CD4-positive, CD25-positive, alpha-beta regulatory T cell (primary cell): ENCODE results near the gene RSAD2. TPM values are rescaled to one million over a fixed set of nuclear protein-coding genes. Genes with fewer than 3 reads are reported as not detected.
"Not testable (repeated sequence)": the region's sequence is repeated elsewhere in the genome, so short reads cannot be mapped to it uniquely, and the experiment has no call there.

Source experiments
- ATAC-seq, 2 donors: fragments of 150-1000 bp; cut with Tn5 transposase; one replicate each; pipeline ENCODE4 v1.10.0; 2021; ENCODE audit warnings: low read depth in 2 of 2, moderate number of reproducible peaks in 2 of 2, moderate library complexity in 1 of 2
- DNase-seq, 3 donors: peaks; one replicate each; pipeline versions ENCODE4 v3.0.0 to v3.0.0-alpha.2; 2012 to 2022; ENCODE audit warnings: mixed read lengths in 1 of 3
- H3K27ac ChIP-seq: one replicate; pipeline ENCODE4 v1.7.0; 2013; ENCODE audit warnings: mild to moderate bottlenecking, low read length; ENCODE audit not compliant: insufficient read depth, poor library complexity, severe bottlenecking
- H3K27me3 ChIP-seq: one replicate; pipeline ENCODE4 v1.7.0; 2013; ENCODE audit warnings: low read length; ENCODE audit not compliant: control insufficient read depth, insufficient read depth
- H3K36me3 ChIP-seq: one replicate; pipeline ENCODE4 v1.7.0; 2013; ENCODE audit warnings: mild to moderate bottlenecking, low read length, moderate library complexity; ENCODE audit not compliant: control insufficient read depth, insufficient read depth
- H3K4me1 ChIP-seq: 2 replicates; pipeline ENCODE4 v1.7.0; 2013; ENCODE audit warnings: mild to moderate bottlenecking, low read length; ENCODE audit not compliant: insufficient read depth, control insufficient read depth, poor library complexity, severe bottlenecking
- H3K4me3 ChIP-seq: one replicate; pipeline ENCODE4 v1.7.0; 2013; ENCODE audit warnings: low read depth, mild to moderate bottlenecking, low read length, moderate library complexity
- H3K9me3 ChIP-seq, 2 experiments: 1 replicate in 1 of 2; 2 replicates in 1 of 2; pipeline ENCODE4 v1.7.0; 2013; ENCODE audit warnings: low read length in 2 of 2, mild to moderate bottlenecking in 1 of 2, moderate library complexity in 1 of 2; ENCODE audit not compliant: control insufficient read depth in 2 of 2
- H3K27ac Mint-ChIP-seq, 3 donors: one replicate each; pipeline ENCODE4 v1.8.0; 2020 to 2022; ENCODE audit warnings: mild to moderate bottlenecking in 3 of 3, mixed read lengths in 3 of 3, moderate library complexity in 2 of 3
- H3K27me3 Mint-ChIP-seq: one replicate; pipeline ENCODE4 v1.8.0; 2022; ENCODE audit warnings: mild to moderate bottlenecking, mixed read lengths
- H3K36me3 Mint-ChIP-seq: one replicate; pipeline ENCODE4 v1.8.0; 2020; ENCODE audit warnings: mixed read lengths
- H3K4me1 Mint-ChIP-seq, 4 donors: one replicate each; pipeline ENCODE4 v1.8.0; 2020 to 2022; ENCODE audit warnings: mixed read lengths in 4 of 4, mild to moderate bottlenecking in 1 of 4
- H3K4me3 Mint-ChIP-seq, 4 donors: one replicate each; pipeline ENCODE4 v1.8.0; 2020 to 2022; ENCODE audit warnings: mild to moderate bottlenecking in 4 of 4, mixed read lengths in 4 of 4, moderate library complexity in 3 of 4
- H3K9me3 Mint-ChIP-seq, 7 donors: one replicate each; pipeline ENCODE4 v1.8.0; 2020 to 2022; ENCODE audit warnings: mixed read lengths in 7 of 7, mild to moderate bottlenecking in 3 of 7, moderate library complexity in 2 of 7
- polyA plus RNA-seq, 4 donors: library from polyadenylated mRNA; unstranded; fragments of 300-500 nt; fragmentation: Illumina TruSeq; gene quantifications; one replicate each; pipeline ENCODE4 v1.2.3, GENCODE V29; 2021
- total RNA-seq: library from RNA; stranded (reverse); gene quantifications from one replicate; pipeline ENCODE4 v1.2.3, GENCODE V29; 2022

The RSAD2 gene
- total and polyA plus RNA-seq, 5 donors from 2014 or later, result 1.6 to 8.7 (median 4.1) TPM

GRCh38 chr2:6854416-6854815 lies 23.2 kb upstream of the RSAD2 start:
- Histone ChIP-seq H3K27me3 (no peaks in the 10 kb centered on the region), H3K4me1 (no peaks in the 10 kb centered on the region), H3K36me3 (peaks cover 12% of the 10 kb centered on the region), H3K4me3 (no peak overlapping the region), H3K9me3 (peaks cover 0 to 3% of the 10 kb centered on the region in 2 experiments), H3K27ac (no peak overlapping the region)
- DNase-seq (no peak), ATAC-seq (no peak)
- Mint-ChIP-seq H3K27me3 (peaks cover 5% of the 10 kb centered on the region), H3K4me1 (peaks cover 0 to 13% (median 7%) of the 10 kb centered on the region in 4 donors), H3K9me3 (peaks cover 0 to 22% (median 9%) of the 10 kb centered on the region in 7 donors), H3K27ac (no peak overlapping the region), H3K4me3 (no peak overlapping the region), H3K36me3 (peaks cover 64% of the 10 kb centered on the region)

- H3K4me3 ChIP-seq, result no peak overlapping the region
- ATAC-seq, result no peak
- Mint-ChIP-seq H3K4me1 (peaks cover 0 to 13% (median 7%) of the 10 kb centered on the region in 4 donors), H3K27ac (no peak overlapping the region), H3K36me3 (peaks cover 64% of the 10 kb centered on the region), H3K27me3 (peaks cover 5% of the 10 kb centered on the region), H3K4me3 (no peak overlapping the region), H3K9me3 (peaks cover 1 to 26% (median 10%) of the 10 kb centered on the region in 7 donors)
- no peaks in the 10 kb centered on the region for H3K27me3 ChIP-seq
- peaks cover 0 to 9% of the 10 kb centered on the region in 2 experiments for H3K9me3 ChIP-seq
- no peak for DNase-seq
- peaks cover 14% of the 10 kb centered on the region for H3K36me3 ChIP-seq
- no peak overlapping the region for H3K27ac ChIP-seq
- H3K4me1 ChIP-seq, result no peaks in the 10 kb centered on the region
Observed at GRCh38 chr2:6855860-6856547, 21.6 kb upstream of the RSAD2 start.

DNA sequence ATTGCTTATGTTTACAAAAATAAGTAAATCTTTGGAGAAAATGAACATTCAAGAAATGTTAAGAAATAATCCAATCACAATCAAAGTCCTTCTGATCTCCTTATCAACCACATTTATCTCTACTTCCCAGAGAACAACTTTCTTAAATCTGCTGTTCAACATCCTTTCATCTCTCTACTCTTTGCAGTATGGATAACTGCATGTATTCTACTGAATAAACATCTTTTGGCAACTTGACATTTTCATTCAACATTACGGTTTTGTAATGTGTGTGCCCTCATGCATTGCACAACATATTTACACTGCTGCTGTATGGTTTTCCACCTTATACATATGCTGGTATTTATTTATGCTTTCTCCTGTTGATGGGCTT lies 21.0 kb upstream of the RSAD2 start:
- Histone ChIP-seq H3K27ac (no peak overlapping the region), H3K36me3 (peaks cover 12% of the 10 kb centered on the region), H3K4me3 (no peak overlapping the region), H3K9me3 (peaks cover 0 to 9% of the 10 kb centered on the region in 2 experiments), H3K27me3 (no peaks in the 10 kb centered on the region), H3K4me1 (no peaks in the 10 kb centered on the region)
- H3K27ac Mint-ChIP-seq, result peak overlapping the region in 1 of 3 donors; percentile 57
- H3K27me3 Mint-ChIP-seq, result peaks cover 5% of the 10 kb centered on the region
- peaks cover 1 to 26% (median 10%) of the 10 kb centered on the region in 7 donors for H3K9me3 Mint-ChIP-seq
- H3K4me1 Mint-ChIP-seq, result peaks cover 0 to 13% (median 10%) of the 10 kb centered on the region in 4 donors
- H3K36me3 Mint-ChIP-seq, result peaks cover 69% of the 10 kb centered on the region
- no peak for ATAC-seq
- no peak for DNase-seq
- H3K4me3 Mint-ChIP-seq, result no peak overlapping the region

DNA sequence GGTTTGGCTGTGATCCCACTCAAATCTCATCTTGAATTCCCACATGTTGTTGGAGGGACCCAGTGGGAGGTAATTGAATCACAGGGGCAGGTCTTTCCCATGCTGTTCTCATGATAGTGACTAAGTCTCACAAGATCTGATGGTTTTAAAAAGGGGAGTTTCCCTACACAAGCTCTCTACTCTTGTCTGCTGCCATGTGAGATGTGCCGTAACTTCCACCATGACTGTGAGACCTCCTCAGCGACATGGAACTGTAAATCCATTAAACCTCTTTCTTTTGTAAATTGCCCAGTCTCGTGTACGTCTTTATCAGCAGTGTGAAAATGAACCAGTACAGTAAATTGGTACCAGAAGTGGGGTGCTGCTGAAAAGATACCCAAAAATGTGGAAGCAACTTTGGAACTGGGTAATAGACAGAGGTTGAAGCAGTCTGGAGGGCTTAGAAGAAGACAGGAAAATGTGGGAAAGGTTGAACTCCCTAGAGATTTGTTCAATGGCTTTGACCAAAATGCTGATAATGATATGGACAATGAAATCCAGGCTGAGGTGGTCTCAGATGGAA lies 19.0 kb upstream of the RSAD2 start:
- not testable (repeated sequence) for H3K9me3 ChIP-seq, H3K4me3 ChIP-seq, H3K27ac ChIP-seq, H3K4me1 ChIP-seq, H3K27me3 ChIP-seq, ATAC-seq, DNase-seq, H3K27me3 Mint-ChIP-seq, H3K4me3 Mint-ChIP-seq
- peak overlapping the region in 1 of 3 donors; percentile 54 for H3K27ac Mint-ChIP-seq
- H3K9me3 Mint-ChIP-seq, result peaks cover 1 to 26% (median 10%) of the 10 kb centered on the region in 7 donors
- H3K36me3 Mint-ChIP-seq, result peaks cover 71% of the 10 kb centered on the region
- peaks cover 12% of the 10 kb centered on the region for H3K36me3 ChIP-seq
- H3K4me1 Mint-ChIP-seq, result peaks cover 5 to 25% (median 14%) of the 10 kb centered on the region in 4 donors

GRCh38 chr2:6860296-6860695 lies 17.3 kb upstream of the RSAD2 start:
- no peak overlapping the region for H3K27ac ChIP-seq
- Mint-ChIP-seq H3K4me3 (peak overlapping the region in 1 of 4 donors; percentile 53), H3K27me3 (peaks cover 5% of the 10 kb centered on the region), H3K9me3 (peaks cover 1 to 26% (median 10%) of the 10 kb centered on the region in 7 donors), H3K36me3 (peaks cover 60% of the 10 kb centered on the region), H3K27ac (no peak overlapping the region), H3K4me1 (peaks cover 7 to 33% (median 17%) of the 10 kb centered on the region in 4 donors)
- no peaks in the 10 kb centered on the region for H3K4me1 ChIP-seq
- H3K36me3 ChIP-seq, result peaks cover 12% of the 10 kb centered on the region
- ATAC-seq, result no peak
- no peak overlapping the region for H3K4me3 ChIP-seq
- H3K27me3 ChIP-seq, result no peaks in the 10 kb centered on the region
- peaks cover 0 to 9% of the 10 kb centered on the region in 2 experiments for H3K9me3 ChIP-seq
- DNase-seq, result no peak

DNA sequence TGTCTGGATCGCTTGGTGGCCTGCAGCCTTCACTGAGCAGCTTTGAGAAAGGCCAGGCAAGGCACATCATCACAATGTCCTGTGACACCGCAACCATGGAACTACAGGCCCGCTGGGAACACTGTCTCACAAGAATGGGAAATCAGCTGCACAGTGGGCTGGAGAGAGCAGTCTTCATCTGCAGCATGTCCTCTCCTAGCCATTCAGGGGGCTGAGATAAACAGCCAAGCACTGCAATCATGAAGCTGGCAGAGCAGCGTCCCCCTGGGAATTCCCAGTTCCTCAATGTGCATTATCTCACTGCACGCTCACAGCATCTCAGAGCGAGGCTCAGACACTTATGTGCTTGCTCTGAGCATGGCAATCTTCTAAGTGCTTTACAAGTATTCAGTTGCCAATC lies 13.8 kb upstream of the RSAD2 start:
- Mint-ChIP-seq H3K4me3 (peak overlapping the region; percentile 68 to 92 (median 80)), H3K36me3 (peaks cover 38% of the 10 kb centered on the region), H3K4me1 (peaks cover 6 to 41% (median 23%) of the 10 kb centered on the region in 4 donors), H3K27me3 (peaks cover 11% of the 10 kb centered on the region), H3K27ac (peak overlapping the region in 1 of 3 donors; percentile 76), H3K9me3 (peaks cover 0 to 15% (median 5%) of the 10 kb centered on the region in 7 donors)
- Histone ChIP-seq H3K4me3 (no peak overlapping the region), H3K36me3 (peaks cover 12% of the 10 kb centered on the region), H3K9me3 (peaks cover 0 to 7% of the 10 kb centered on the region in 2 experiments), H3K27me3 (no peaks in the 10 kb centered on the region), H3K27ac (no peak overlapping the region), H3K4me1 (peaks cover 7% of the 10 kb centered on the region)
- DNase-seq, result no peak
- no peak for ATAC-seq

GRCh38 chr2:6864231-6864754 lies 13.3 kb upstream of the RSAD2 start:
- H3K9me3 ChIP-seq, result peaks cover 0 to 5% of the 10 kb centered on the region in 2 experiments
- no peak for ATAC-seq
- H3K27ac ChIP-seq, result no peak overlapping the region
- no peaks in the 10 kb centered on the region for H3K27me3 ChIP-seq
- no peak for DNase-seq
- peaks cover 33% of the 10 kb centered on the region for H3K36me3 Mint-ChIP-seq
- peak overlapping the region; percentile 40 for H3K4me3 ChIP-seq
- H3K4me1 Mint-ChIP-seq, result peaks cover 6 to 41% (median 23%) of the 10 kb centered on the region in 4 donors
- H3K9me3 Mint-ChIP-seq, result peaks cover 0 to 12% (median 4%) of the 10 kb centered on the region in 7 donors
- H3K4me1 ChIP-seq, result peaks cover 7% of the 10 kb centered on the region
- peaks cover 11% of the 10 kb centered on the region for H3K27me3 Mint-ChIP-seq
- H3K27ac Mint-ChIP-seq, result peak overlapping the region in 1 of 3 donors; percentile 12
- peaks cover 10% of the 10 kb centered on the region for H3K36me3 ChIP-seq
- peak overlapping the region; percentile 62 to 88 (median 70) for H3K4me3 Mint-ChIP-seq
